Spleen (tissue), 11 donors: Measurements from ENCODE around the gene COPG2. TPM values are rescaled to one million over a fixed set of nuclear protein-coding genes. Genes with fewer than 3 reads are reported as not detected.
A peak's percentile ranks its signal among the peaks of the same experiment; 100 is the strongest.

ENCODE experiments used
- DNase-seq: peaks from one replicate; pipeline ENCODE4 v3.0.0-alpha.2; 2020
- H3K27ac ChIP-seq, 8 donors: fragments of 200-600 bp; sonication (generic) in 7 of 8; 1 replicate in 4 of 8; 2 replicates in 4 of 8; pipeline versions ENCODE4 v1.5.0 to v1.8.0; 2016 to 2021; ENCODE audit warnings: inconsistent platforms in 4 of 8, mild to moderate bottlenecking in 4 of 8, moderate library complexity in 1 of 8
- H3K27me3 ChIP-seq, 7 donors: fragments of 200-600 bp; sonication (generic) in 6 of 7; replicated peaks in 1 of 7; 1 replicate in 4 of 7; 2 replicates in 3 of 7; pipeline versions ENCODE4 v1.5.0 to v1.8.0; 2016 to 2021; ENCODE audit warnings: inconsistent platforms in 3 of 7, mild to moderate bottlenecking in 1 of 7
- H3K36me3 ChIP-seq, 6 donors: fragments of 200-600 bp; sonication (generic) in 5 of 6; 1 replicate in 4 of 6; 2 replicates in 2 of 6; pipeline versions ENCODE4 v1.5.0 to v1.8.0; 2016 to 2021; ENCODE audit warnings: inconsistent platforms in 2 of 6
- H3K4me1 ChIP-seq, 6 donors: fragments of 200-600 bp; sonication (generic) in 5 of 6; 1 replicate in 3 of 6; 2 replicates in 3 of 6; pipeline versions ENCODE4 v1.5.0 to v1.8.0; 2016 to 2021; ENCODE audit warnings: inconsistent platforms in 3 of 6
- H3K4me3 ChIP-seq, 8 donors: fragments of 200-600 bp; sonication (generic) in 7 of 8; 1 replicate in 4 of 8; 2 replicates in 4 of 8; pipeline versions ENCODE4 v1.5.0 to v1.8.0; 2016 to 2021; ENCODE audit warnings: inconsistent platforms in 4 of 8, mild to moderate bottlenecking in 4 of 8, moderate library complexity in 2 of 8
- H3K9me3 ChIP-seq, 8 donors: fragments of 200-600 bp; sonication (generic) in 7 of 8; 1 replicate in 4 of 8; 2 replicates in 4 of 8; pipeline versions ENCODE4 v1.5.0 to v1.8.0; 2016 to 2021; ENCODE audit warnings: inconsistent platforms in 4 of 8
- POLR2A ChIP-seq, 3 donors: fragments of 450-650 bp; IDR thresholded peaks; one replicate each; pipeline ENCODE4 v1.5.1; 2017; ENCODE audit warnings: antibody characterized with exemption in 3 of 3, mild to moderate bottlenecking in 1 of 3
- POLR2AphosphoS5 ChIP-seq, 3 donors: sonication (generic); formaldehyde crosslinking; IDR thresholded peaks; one replicate each; pipeline ENCODE4 v1.5.1; 2017; ENCODE audit warnings: antibody characterized with exemption in 3 of 3
- WGBS, 5 donors: extraction: QIAGEN DNeasy Blood & Tissue Kit in 3 of 5; methylation state at CpG; one replicate each; pipeline versions ENCODE4 v1.1.5 to v1.1.7; 2013 to 2018; 5-methylcytosine and 5-hydroxymethylcytosine counted together
- intact Hi-C: fragments of 100-400 bp; cut with DNase I; formaldehyde crosslinking; loops from one replicate; pipeline ENCODE4 v1.15.0; 2023; ENCODE audit warnings: low total_unique reads
- polyA plus RNA-seq, 3 donors: library from polyadenylated mRNA; stranded (reverse); fragments of 200-250 nt; gene quantifications; one replicate each; pipeline ENCODE4 v1.2.1, GENCODE V29; 2013
- total RNA-seq, 7 donors: library from RNA; depleted of rRNA in 3 of 7; stranded (reverse); fragments of >200 nt in 3 of 7; fragmentation: NEBNext Ultra II Directional in 4 of 7; extraction: Animal tissue kit (Norgen Biotek cat#: 25700) in 4 of 7; gene quantifications; one replicate each; pipeline versions ENCODE4 v1.1.0 to v1.2.1, GENCODE V29; 2016 to 2021
- TF ChIP-seq, protein P1 (sequence below), 11 experiments: fragments of 200-600 bp in 7 of 11; fragments of 450-650 bp in 4 of 11; sonication (generic) in 4 of 11; IDR thresholded peaks in 8 of 11; conservative IDR thresholded peaks in 3 of 11; 1 replicate in 7 of 11; 2 replicates in 4 of 11; pipeline versions ENCODE4 v1.4.0 to v1.8.0; 2016 to 2021; ENCODE audit warnings: antibody characterized with exemption in 11 of 11, inconsistent platforms in 4 of 11, mild to moderate bottlenecking in 1 of 11
- donor health status: healthy with polysubstance abuse.
- donor health status: DM: no; HTN: no; CAD: no; lungs with moderate emphysema.
- donor health status: DM: no; HTN: no; CAD: no.
- donor health status: Bipolar disorder and iron deficiency.
- donor health status: healthy.
- donor health status: DM: no; HTN: no; CAD: no.
- donor health status: DM: yes; HTN: yes; CAD: no.

COPG2 gene
- total and polyA plus RNA-seq, 10 donors = 5.8 to 25.1 (median 18.3) TPM

DNA sequence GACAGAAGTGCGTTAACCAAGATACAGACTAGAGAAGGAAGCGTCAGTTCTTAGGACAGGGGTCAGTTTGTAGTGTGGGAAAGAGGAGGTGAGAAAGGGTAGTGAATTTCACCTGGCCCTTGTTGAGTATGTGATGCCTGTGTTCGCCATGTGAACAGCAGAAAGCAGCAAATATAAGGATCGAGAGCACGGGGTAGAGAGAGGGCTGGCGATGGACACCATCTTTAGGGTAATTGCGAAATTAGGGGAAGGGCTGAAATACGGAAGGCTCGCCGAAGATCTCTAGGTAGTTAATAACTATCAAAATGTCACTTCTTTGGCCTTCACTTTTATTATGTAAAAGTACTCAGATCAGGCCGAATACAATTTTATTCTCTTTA, 182.8 kb downstream of the COPG2 start:
- Histone ChIP-seq H3K9me3 (no peaks in the 10 kb centered on the region), H3K4me3 (peak overlapping the region in 7 of 8 donors; percentile 48 to 78 (median 51)), H3K36me3 (no peaks in the 10 kb centered on the region), H3K4me1 (peaks cover 3 to 46% (median 18%) of the 10 kb centered on the region in 6 donors), H3K27me3 (peaks cover 0 to 30% (median 0%) of the 10 kb centered on the region in 7 donors), H3K27ac (peak overlapping the region in 5 of 8 donors; percentile 49 to 80 (median 75))
- DNase-seq = no peak
- intact Hi-C loops = no loop called here
- TF ChIP-seq POLR2AphosphoS5 (IDR thresholded peaks at IDR 0.05) (no peak), POLR2A (IDR thresholded peaks at IDR 0.05) (no peak)
- TF ChIP-seq, protein P1, sequence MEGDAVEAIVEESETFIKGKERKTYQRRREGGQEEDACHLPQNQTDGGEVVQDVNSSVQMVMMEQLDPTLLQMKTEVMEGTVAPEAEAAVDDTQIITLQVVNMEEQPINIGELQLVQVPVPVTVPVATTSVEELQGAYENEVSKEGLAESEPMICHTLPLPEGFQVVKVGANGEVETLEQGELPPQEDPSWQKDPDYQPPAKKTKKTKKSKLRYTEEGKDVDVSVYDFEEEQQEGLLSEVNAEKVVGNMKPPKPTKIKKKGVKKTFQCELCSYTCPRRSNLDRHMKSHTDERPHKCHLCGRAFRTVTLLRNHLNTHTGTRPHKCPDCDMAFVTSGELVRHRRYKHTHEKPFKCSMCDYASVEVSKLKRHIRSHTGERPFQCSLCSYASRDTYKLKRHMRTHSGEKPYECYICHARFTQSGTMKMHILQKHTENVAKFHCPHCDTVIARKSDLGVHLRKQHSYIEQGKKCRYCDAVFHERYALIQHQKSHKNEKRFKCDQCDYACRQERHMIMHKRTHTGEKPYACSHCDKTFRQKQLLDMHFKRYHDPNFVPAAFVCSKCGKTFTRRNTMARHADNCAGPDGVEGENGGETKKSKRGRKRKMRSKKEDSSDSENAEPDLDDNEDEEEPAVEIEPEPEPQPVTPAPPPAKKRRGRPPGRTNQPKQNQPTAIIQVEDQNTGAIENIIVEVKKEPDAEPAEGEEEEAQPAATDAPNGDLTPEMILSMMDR (IDR thresholded peaks at IDR 0.05 in 8 of 11, conservative IDR thresholded peaks at IDR 0.05 in 3 of 11) = no peak
- WGBS, 5 donors = 67 to 73% (median 72%) methylated on average over 11 of the region's 11 CpGs

DNA sequence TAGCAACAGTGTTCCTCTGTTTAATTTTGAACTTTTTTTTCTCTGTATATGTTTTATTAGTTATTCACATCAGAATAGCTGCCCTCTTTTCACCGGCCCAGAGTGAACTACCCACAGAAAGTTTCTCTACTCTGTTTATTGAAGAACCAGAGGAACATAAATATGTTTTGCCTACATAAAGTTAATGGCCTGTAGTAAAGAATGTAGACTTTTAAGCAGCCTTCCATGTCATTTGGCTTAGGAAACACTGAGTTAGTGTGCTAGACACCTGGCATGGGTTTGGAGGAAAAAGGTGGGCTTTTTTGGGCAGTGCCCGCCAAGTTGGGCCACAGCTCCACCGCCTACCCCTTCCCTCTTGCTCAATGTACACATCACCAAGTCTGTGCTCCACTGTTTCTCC, 185.5 kb downstream of the COPG2 start:
- Histone ChIP-seq H3K27ac (no peak overlapping the region), H3K4me1 (peaks cover 0 to 24% (median 14%) of the 10 kb centered on the region in 6 donors), H3K4me3 (no peak overlapping the region), H3K9me3 (peaks cover 0 to 6% (median 5%) of the 10 kb centered on the region in 8 donors), H3K27me3 (peaks cover 0 to 22% (median 0%) of the 10 kb centered on the region in 7 donors), H3K36me3 (no peaks in the 10 kb centered on the region)
- intact Hi-C loops = no loop called here
- TF ChIP-seq POLR2AphosphoS5 (IDR thresholded peaks at IDR 0.05) (no peak), POLR2A (IDR thresholded peaks at IDR 0.05) (no peak)
- TF ChIP-seq, protein P1 (IDR thresholded peaks at IDR 0.05 in 8 of 11, conservative IDR thresholded peaks at IDR 0.05 in 3 of 11) = no peak
- 78 to 99% (median 95%) methylated on average over 3 of the region's 3 CpGs for WGBS, 5 donors
- DNase-seq = no peak

DNA sequence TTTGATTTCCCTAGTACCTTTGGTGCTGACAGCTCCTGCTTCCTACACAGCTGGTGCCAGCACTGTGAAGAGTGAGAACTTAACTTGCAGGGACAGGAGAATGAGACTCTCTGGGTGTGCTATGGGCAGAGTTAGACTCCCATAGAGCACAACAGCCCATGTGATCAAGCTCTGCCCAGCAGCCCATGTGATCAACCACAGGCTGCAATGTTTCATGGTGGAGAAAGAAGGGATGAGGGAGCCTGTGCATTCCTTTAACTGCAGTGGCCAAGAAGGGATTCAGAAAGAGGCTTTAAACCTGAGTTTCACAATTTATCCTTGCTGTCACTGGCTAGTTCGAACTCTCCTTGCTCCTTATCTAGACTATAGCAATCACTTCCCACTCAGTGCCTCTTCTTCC, 186.7 kb downstream of the COPG2 start:
- peaks cover 0 to 16% (median 12%) of the 10 kb centered on the region in 6 donors for H3K4me1 ChIP-seq
- WGBS, 5 donors = 79 to 96% (median 88%) methylated on average over 1 of the region's 1 CpG
- H3K27me3 ChIP-seq = peaks cover 0 to 19% (median 0%) of the 10 kb centered on the region in 7 donors
- H3K4me3 ChIP-seq = no peak overlapping the region
- TF ChIP-seq, protein P1 (IDR thresholded peaks at IDR 0.05 in 8 of 11, conservative IDR thresholded peaks at IDR 0.05 in 3 of 11) = no peak
- TF ChIP-seq POLR2AphosphoS5 (IDR thresholded peaks at IDR 0.05) (no peak), POLR2A (IDR thresholded peaks at IDR 0.05) (no peak)
- H3K27ac ChIP-seq = no peak overlapping the region
- H3K36me3 ChIP-seq = no peaks in the 10 kb centered on the region
- intact Hi-C loops = no loop called here
- H3K9me3 ChIP-seq = peaks cover 0 to 14% (median 7%) of the 10 kb centered on the region in 8 donors
- no peak for DNase-seq

DNA sequence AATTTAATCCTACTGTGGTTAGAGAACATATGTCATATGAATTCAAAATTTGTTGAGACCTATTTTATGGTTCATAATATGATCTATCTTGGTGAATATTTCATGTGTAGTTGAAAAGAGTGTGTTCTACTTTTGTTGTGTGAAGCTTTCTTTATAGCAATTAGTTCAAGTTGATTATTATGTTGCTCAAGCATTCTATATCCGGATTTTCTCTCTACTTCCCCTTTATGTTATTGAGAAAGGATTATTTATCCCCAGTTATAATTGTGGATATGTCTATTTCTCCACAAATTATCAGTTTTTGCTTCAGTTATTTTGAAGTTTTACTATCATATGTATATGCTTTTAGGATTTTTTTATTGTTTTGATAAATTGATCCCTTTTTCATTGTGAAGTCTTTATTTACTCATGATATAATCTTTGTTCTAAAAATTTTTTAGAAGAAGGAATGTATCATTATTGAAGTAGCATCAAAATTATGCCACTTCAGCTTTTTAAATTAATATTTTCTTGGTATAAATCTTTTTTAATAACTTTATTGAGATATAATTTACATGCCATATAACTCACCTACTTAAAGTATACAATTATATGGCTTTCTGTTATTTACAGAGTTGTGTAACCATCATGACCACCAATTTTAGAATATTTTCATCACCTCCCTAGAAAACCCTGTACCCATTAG, 188.7 kb downstream of the COPG2 start:
- Histone ChIP-seq H3K27ac (no peak overlapping the region), H3K36me3 (no peaks in the 10 kb centered on the region), H3K27me3 (peaks cover 0 to 9% (median 0%) of the 10 kb centered on the region in 7 donors), H3K9me3 (peaks cover 0 to 14% (median 7%) of the 10 kb centered on the region in 8 donors), H3K4me3 (no peak overlapping the region), H3K4me1 (peaks cover 0 to 8% (median 0%) of the 10 kb centered on the region in 6 donors)
- 28 to 66% (median 59%) methylated on average over 1 of the region's 1 CpG for WGBS, 5 donors
- intact Hi-C loops = no loop called here
- no peak for DNase-seq
- TF ChIP-seq POLR2A (IDR thresholded peaks at IDR 0.05) (no peak), POLR2AphosphoS5 (IDR thresholded peaks at IDR 0.05) (no peak)
